Stimulated activated CD4-positive, alpha-beta T cell treated with anti-CD3 and anti-CD28 coated beads, Interleukin-1b, Interleukin-23, amount 100 ng/mL, for 4 hours (primary cell): ENCODE measurements around the gene DHRS7B.

Experiments
- DNase-seq, 2 donors: peaks; one replicate each; pipeline ENCODE4 v3.0.0-alpha.2; 2020; ENCODE audit warnings: low read depth in 2 of 2

Gene DHRS7B

GRCh38 chr17:21240369-21241055, 113.7 kb downstream of the DHRS7B start:
- no peak for DNase-seq
